Progenitor cell of endocrine pancreas (in vitro differentiated cells): Measurements from ENCODE around the gene YIF1A. TPM values are rescaled to one million over a fixed set of nuclear protein-coding genes. Genes with fewer than 3 reads are reported as not detected.
A peak's percentile ranks its signal among the peaks of the same experiment; 100 is the strongest.
"Not testable (repeated sequence)": the region's sequence is repeated elsewhere in the genome, so short reads cannot be mapped to it uniquely, and the experiment has no call there.

ENCODE experiments used
- DNase-seq: peaks from one replicate; pipeline ENCODE4 v3.0.0; 2021; ENCODE audit warnings: low spot score; ENCODE audit not compliant: unreplicated experiment
- H3K27ac Mint-ChIP-seq: 2 replicates; pipeline ENCODE4 v1.8.0; 2021; ENCODE audit warnings: mild to moderate bottlenecking, moderate library complexity, mixed read lengths
- H3K27me3 Mint-ChIP-seq: 2 replicates; pipeline ENCODE4 v1.8.0; 2021; ENCODE audit warnings: mixed read lengths
- H3K36me3 Mint-ChIP-seq: 2 replicates; pipeline ENCODE4 v1.8.0; 2022; ENCODE audit warnings: mixed read lengths; ENCODE audit not compliant: insufficient read depth
- H3K4me1 Mint-ChIP-seq: 2 replicates; pipeline ENCODE4 v1.8.0; 2021; ENCODE audit warnings: low read depth, mixed read lengths
- H3K4me3 Mint-ChIP-seq: 2 replicates; pipeline ENCODE4 v1.8.0; 2021; ENCODE audit warnings: low read depth, mild to moderate bottlenecking, moderate library complexity, mixed read lengths
- H3K9me3 Mint-ChIP-seq: 2 replicates; pipeline ENCODE4 v1.8.0; 2021; ENCODE audit warnings: low read depth, mixed read lengths
- total RNA-seq: library from RNA; stranded (reverse); gene quantifications from 2 replicates; pipeline ENCODE4 v1.2.1, GENCODE V29; 2021
- TF ChIP-seq, protein P1 (sequence below): fragments of 200-600 bp; sonication (generic); IDR thresholded peaks from one replicate; pipeline ENCODE4 v1.5.0; 2021; ENCODE audit warnings: antibody characterized with exemption, mild to moderate bottlenecking; ENCODE audit not compliant: unreplicated experiment

YIF1A gene
- total RNA-seq, 1 donor from 2014 or later, result 61.7 TPM

DNA sequence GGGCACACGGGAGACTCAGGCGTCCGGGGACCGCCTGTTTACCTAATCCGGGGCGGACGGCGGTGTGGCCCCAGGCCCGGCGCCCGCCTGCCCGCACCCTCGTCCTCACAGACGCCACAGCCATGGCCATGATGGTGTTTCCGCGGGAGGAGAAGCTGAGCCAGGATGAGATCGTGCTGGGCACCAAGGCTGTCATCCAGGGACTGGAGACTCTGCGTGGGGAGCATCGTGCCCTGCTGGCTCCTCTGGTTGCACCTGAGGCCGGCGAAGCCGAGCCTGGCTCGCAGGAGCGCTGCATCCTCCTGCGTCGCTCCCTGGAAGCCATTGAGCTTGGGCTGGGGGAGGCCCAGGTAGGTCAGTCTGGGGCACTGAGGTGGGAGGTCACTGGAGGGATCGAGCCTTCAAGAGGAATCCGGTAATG is 30.5 kb downstream of the YIF1A start:
- TF ChIP-seq, protein P1, sequence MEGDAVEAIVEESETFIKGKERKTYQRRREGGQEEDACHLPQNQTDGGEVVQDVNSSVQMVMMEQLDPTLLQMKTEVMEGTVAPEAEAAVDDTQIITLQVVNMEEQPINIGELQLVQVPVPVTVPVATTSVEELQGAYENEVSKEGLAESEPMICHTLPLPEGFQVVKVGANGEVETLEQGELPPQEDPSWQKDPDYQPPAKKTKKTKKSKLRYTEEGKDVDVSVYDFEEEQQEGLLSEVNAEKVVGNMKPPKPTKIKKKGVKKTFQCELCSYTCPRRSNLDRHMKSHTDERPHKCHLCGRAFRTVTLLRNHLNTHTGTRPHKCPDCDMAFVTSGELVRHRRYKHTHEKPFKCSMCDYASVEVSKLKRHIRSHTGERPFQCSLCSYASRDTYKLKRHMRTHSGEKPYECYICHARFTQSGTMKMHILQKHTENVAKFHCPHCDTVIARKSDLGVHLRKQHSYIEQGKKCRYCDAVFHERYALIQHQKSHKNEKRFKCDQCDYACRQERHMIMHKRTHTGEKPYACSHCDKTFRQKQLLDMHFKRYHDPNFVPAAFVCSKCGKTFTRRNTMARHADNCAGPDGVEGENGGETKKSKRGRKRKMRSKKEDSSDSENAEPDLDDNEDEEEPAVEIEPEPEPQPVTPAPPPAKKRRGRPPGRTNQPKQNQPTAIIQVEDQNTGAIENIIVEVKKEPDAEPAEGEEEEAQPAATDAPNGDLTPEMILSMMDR, result peak; percentile 5
- Mint-ChIP-seq H3K27me3 (no peaks in the 10 kb centered on the region), H3K4me3 (peak overlapping the region; percentile 82), H3K36me3 (peaks cover 11% of the 10 kb centered on the region), H3K4me1 (peaks cover 11% of the 10 kb centered on the region), H3K9me3 (no peaks in the 10 kb centered on the region), H3K27ac (peak overlapping the region; percentile 19)
- DNase-seq, result no peak

DNA sequence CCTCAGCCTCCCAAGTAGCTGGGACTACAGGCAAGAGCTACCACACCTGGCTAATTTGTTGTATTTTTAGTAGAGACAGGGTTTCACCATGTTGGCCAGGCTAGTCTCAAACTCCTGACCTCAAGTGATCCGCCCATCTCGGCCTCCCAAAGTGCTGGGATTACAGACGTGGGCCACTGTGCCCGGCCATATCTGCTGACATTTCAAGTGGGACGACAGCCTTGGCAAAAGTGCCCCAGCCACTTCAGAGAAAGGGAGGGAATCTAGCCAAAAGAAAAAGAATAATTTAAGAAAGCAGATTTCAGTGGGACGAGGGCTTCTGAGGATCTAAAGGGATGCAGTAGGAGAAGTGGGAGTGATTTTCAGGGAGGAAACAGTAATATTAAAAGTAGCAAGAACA is 35.9 kb downstream of the YIF1A start:
- not testable (repeated sequence) for H3K4me1 Mint-ChIP-seq, H3K4me3 Mint-ChIP-seq, DNase-seq, H3K9me3 Mint-ChIP-seq, H3K36me3 Mint-ChIP-seq, H3K27me3 Mint-ChIP-seq, H3K27ac Mint-ChIP-seq

DNA sequence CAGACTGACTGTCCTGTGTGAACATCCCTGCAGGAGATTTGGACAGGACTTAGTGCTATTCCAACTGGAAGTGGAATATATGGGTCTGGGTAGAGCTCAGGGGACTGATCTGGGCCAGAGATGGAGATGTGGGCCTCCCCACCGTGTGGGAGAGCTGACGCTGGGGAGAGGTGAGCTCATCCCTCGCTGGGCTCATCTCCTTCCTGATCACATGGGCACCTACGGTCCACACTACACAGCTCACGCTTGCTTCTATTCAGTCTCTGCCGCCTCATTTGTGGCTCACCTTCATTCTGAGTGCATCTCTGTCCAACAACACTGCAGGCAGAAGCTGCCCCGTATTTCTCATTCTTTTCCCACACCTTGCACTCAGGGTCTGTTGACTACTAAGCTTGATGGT is 37.1 kb downstream of the YIF1A start:
- Mint-ChIP-seq H3K4me1 (peaks cover 2% of the 10 kb centered on the region), H3K27ac (no peak overlapping the region), H3K9me3 (no peaks in the 10 kb centered on the region), H3K36me3 (peaks cover 7% of the 10 kb centered on the region), H3K4me3 (no peak overlapping the region), H3K27me3 (no peaks in the 10 kb centered on the region)
- TF ChIP-seq, protein P1, result no peak
- no peak for DNase-seq

DNA sequence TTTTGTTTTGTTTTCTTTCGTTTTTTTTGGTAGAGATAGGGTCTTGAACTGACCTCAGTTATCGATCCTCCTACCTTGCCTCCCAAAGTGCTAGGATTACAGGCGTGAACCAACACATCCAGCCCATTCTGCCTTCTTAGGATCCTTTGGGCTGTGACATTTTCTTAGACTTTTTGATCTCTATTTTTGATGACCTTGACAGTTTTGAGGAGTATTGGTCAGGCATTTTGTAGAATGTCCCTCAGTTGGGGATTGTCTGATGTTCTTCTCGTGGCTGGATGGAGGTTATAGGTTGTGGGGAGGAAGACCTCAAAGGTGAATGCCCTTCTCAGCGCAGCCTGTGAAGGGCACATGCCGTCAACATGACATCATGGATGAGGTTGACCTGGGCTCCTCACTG is 40.0 kb downstream of the YIF1A start:
- no peaks in the 10 kb centered on the region for H3K4me1 Mint-ChIP-seq
- peaks cover 11% of the 10 kb centered on the region for H3K36me3 Mint-ChIP-seq
- H3K9me3 Mint-ChIP-seq, result no peaks in the 10 kb centered on the region
- TF ChIP-seq, protein P1, result no peak
- H3K4me3 Mint-ChIP-seq, result no peak overlapping the region
- no peak overlapping the region for H3K27ac Mint-ChIP-seq
- no peak for DNase-seq
- H3K27me3 Mint-ChIP-seq, result no peaks in the 10 kb centered on the region

DNA sequence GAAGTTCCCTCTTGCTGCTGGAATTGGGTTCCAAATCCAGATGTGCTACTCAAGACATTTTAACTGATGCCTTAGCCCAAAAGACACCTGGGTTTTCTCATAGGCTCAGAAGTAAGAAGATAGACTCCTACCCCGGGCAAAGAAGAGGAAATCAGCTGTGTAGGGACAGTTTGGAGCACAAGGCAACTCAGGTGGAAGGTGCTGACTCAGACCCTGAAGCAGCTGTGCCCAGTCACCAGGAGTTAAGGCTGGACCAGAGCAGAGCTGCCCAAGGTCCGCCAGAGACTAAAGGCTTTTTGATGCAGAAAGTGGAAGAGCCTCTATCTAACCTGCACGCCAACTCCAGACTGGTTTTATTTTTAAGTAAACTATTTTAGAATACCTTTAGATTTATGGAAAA is 41.1 kb downstream of the YIF1A start:
- Mint-ChIP-seq H3K27me3 (no peaks in the 10 kb centered on the region), H3K4me1 (no peaks in the 10 kb centered on the region), H3K27ac (no peak overlapping the region), H3K9me3 (no peaks in the 10 kb centered on the region), H3K36me3 (peaks cover 11% of the 10 kb centered on the region), H3K4me3 (no peak overlapping the region)
- TF ChIP-seq, protein P1, result no peak
- DNase-seq, result no peak

DNA sequence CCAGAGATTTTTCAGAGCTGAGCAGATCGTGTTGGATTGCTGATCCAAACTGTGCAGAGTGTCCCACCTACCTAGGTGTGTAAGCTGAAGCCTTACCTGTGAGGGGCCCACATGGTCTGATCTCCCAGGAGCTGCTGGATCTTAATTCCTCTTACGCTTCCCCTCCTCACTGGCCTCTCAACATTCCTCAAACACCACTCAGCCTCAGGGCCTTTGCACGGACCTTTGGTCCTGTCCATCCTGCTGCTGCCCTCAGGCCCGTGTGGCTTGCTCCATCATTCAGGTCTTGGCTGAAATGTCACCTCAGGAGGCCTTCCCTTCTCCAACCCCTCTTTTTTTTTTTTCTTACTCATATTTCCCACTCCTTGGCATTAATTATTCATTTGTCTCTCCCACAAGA is 41.6 kb downstream of the YIF1A start:
- H3K4me1 Mint-ChIP-seq, result no peaks in the 10 kb centered on the region
- H3K27ac Mint-ChIP-seq, result no peak overlapping the region
- H3K9me3 Mint-ChIP-seq, result no peaks in the 10 kb centered on the region
- DNase-seq, result no peak
- peaks cover 11% of the 10 kb centered on the region for H3K36me3 Mint-ChIP-seq
- TF ChIP-seq, protein P1, result no peak
- no peaks in the 10 kb centered on the region for H3K27me3 Mint-ChIP-seq
- H3K4me3 Mint-ChIP-seq, result no peak overlapping the region
